ENCODE results near the gene VILL. TPM values are rescaled to one million over a fixed set of nuclear protein-coding genes. Genes with fewer than 3 reads are reported as not detected.

VILL gene
- total and polyA plus RNA-seq, 2 of the 8 experiments (the other 6 are each of a cell fraction or from before 2014, with no cell fraction given), result 4.1 to 4.2 TPM

GRCh38 chr3:38028621-38029361, 38.2 kb downstream of the VILL start:
- peak; percentile 24 for TF ChIP-seq KDM4A (IDR thresholded peaks at IDR 0.05; ENCODE audit: low read depth, low read length, severe bottlenecking)
- TF ChIP-seq TBP (IDR thresholded peaks at IDR 0.05; ENCODE audit: low read depth, low read length), result peak; percentile 55; the same call in 1 of the 2 replicates
- TF ChIP-seq TAF1 (IDR thresholded peaks at IDR 0.05; ENCODE audit: low read depth, low read length), result no peak
- TF ChIP-seq SUZ12 (IDR thresholded peaks at IDR 0.05; ENCODE audit: low read length), result 0 out of 2 replicates have a peak, but pooled peaks have one; percentile 50
- peak; percentile 59 for TF ChIP-seq EZH2 (IDR thresholded peaks at IDR 0.05; ENCODE audit: low read depth, low read length, severe bottlenecking)
- Histone ChIP-seq H3K4me1 (replicated peaks in 1 of 4; ENCODE audit: control insufficient read depth in 3 of 4, insufficient read depth in 4 of 4, low read length in 3 of 4) (peaks cover 0 to 7% (median 4%) of the 10 kb centered on the region in 4 experiments; a peak in 6 of 7 replicates), H3K36me3 (ENCODE audit: control insufficient read depth in 2 of 4, insufficient read depth in 4 of 4, low read length in 3 of 4) (no peaks in the 10 kb centered on the region), H3K79me2 (ENCODE audit: control insufficient read depth in 1 of 2, insufficient read depth in 2 of 2, low read length in 2 of 2) (no peaks in the 10 kb centered on the region), H3K4me3 (ENCODE audit: extremely low read depth in 1 of 4, insufficient read depth in 2 of 4, low read depth in 3 of 4, low read length in 4 of 4) (peak overlapping the region; percentile 49 to 88 (median 62)), H2BK20ac (ENCODE audit: low read length) (no peak overlapping the region), H2AK5ac (ENCODE audit: low read depth, low read length) (no peak overlapping the region), H3K27ac (ENCODE audit: low read depth, low read length) (no peak overlapping the region), H2BK15ac (ENCODE audit: low read length) (no peak overlapping the region), H2AFZ (ENCODE audit: low read length) (0 out of 2 replicates have a peak overlapping the region, but pooled peaks have one; percentile 42), H3K14ac (ENCODE audit: insufficient read length) (no peak overlapping the region), H4K5ac (ENCODE audit: insufficient read length, low read depth, low read length) (no peak overlapping the region), H3K79me1 (ENCODE audit: low read depth, low read length) (no peaks in the 10 kb centered on the region), H3K27me3 (replicated peaks in 1 of 4; ENCODE audit: control insufficient read depth in 3 of 4, extremely low read depth in 1 of 4, insufficient read depth in 3 of 4, low read length in 3 of 4) (peaks cover 27 to 58% (median 50%) of the 10 kb centered on the region in 4 experiments), H3K4ac (replicated peaks; ENCODE audit: insufficient read length, low read depth, low read length) (peak overlapping the region; percentile 5), H4K91ac (replicated peaks; ENCODE audit: insufficient read length, low read length) (no peak overlapping the region), H3K4me2 (ENCODE audit: insufficient read depth in 1 of 2, low read depth in 2 of 2, low read length in 2 of 2) (peak overlapping the region; percentile 69 to 98), H3K9ac (replicated peaks in 1 of 4; ENCODE audit: extremely low read depth in 1 of 4, low read depth in 3 of 4, low read length in 3 of 4) (peak overlapping the region in 2 of 4 experiments; percentile 25 to 45; a peak in 3 of 7 replicates), H3K23me2 (ENCODE audit: low read depth, low read length) (peaks cover 18% of the 10 kb centered on the region; the same call in 1 of the 2 replicates), H4K8ac (ENCODE audit: extremely low read depth, insufficient read depth, low read length) (peak overlapping the region; percentile 39), H3K9me3 (ENCODE audit: insufficient read depth in 2 of 2, low read depth in 1 of 2, low read length in 1 of 2) (no peaks in the 10 kb centered on the region), H2BK120ac (replicated peaks; ENCODE audit: low read depth, low read length) (no peak overlapping the region), H4K20me1 (replicated peaks in 1 of 2; ENCODE audit: control insufficient read depth in 1 of 2, insufficient read depth in 2 of 2, low read length in 2 of 2) (peaks cover 8% of the 10 kb centered on the region in 2 experiments), H3K23ac (ENCODE audit: insufficient read length) (no peak overlapping the region), H2BK12ac (ENCODE audit: low read depth, low read length) (peak overlapping the region; percentile 17; the same call in 1 of the 2 replicates), H2BK5ac (ENCODE audit: low read depth, low read length) (no peak overlapping the region), H3K56ac (replicated peaks; ENCODE audit: insufficient read length, low read depth, low read length) (peak overlapping the region; percentile 33), H3K18ac (ENCODE audit: extremely low read depth, low read length) (peak overlapping the region; percentile 83)
- WGBS, 2 experiments (ENCODE audit: extremely low coverage in 1 of 2, insufficient coverage in 1 of 2, insufficient read length in 1 of 2, insufficient replicate concordance in 2 of 2, low coverage in 1 of 2, low lambda C conversion rate in 2 of 2, missing lambda C conversion rate in 1 of 2), result 7% methylated on average over 36 of the region's 45 CpGs; no CpG with 5 or more reads in 1 of the 2 experiments
- DNase-seq (ENCODE audit: low read depth in 1 of 2, low spot score in 2 of 2), result peak in 1 of 2 experiments; percentile 77
- ChIA-PET POLR2A (ENCODE audit: partially characterized antibody) (interaction anchor here (0.6 to 2.2 kb wide), 5 partner anchors 10 to 468 kb away, joined by 3 to 9 read pairs (median 3); partner anchors contain the start of genes ACAA1 and DLEC1), CTCF (ENCODE audit: partially characterized antibody) (interaction anchor here (0.7 to 4.1 kb wide), 8 partner anchors 10 to 214 kb away, joined by 3 to 15 read pairs (median 3); partner anchors contain the start of gene DLEC1)
- no peak for FAIRE-seq
